Prostate gland (tissue), 2 donors: ENCODE results near the gene TMC2. TPM values are rescaled to one million over a fixed set of nuclear protein-coding genes. Genes with fewer than 3 reads are reported as not detected.

ENCODE experiments used
- DNase-seq: peaks from one replicate; pipeline ENCODE4 v3.0.0-alpha.2; 2019; ENCODE audit warnings: low spot score
- H3K27ac ChIP-seq, 2 donors: fragments of 200-600 bp; sonication (generic); 2 replicates each; pipeline ENCODE4 v1.5.1; 2017 to 2019
- H3K27me3 ChIP-seq: fragments of 200-600 bp; sonication (generic); replicated peaks from 2 replicates; pipeline ENCODE4 v1.5.1; 2019; ENCODE audit not compliant: insufficient read depth
- H3K36me3 ChIP-seq, 2 donors: fragments of 200-600 bp; sonication (generic); 1 replicate in 1 of 2; 2 replicates in 1 of 2; pipeline versions ENCODE4 v1.5.1 to v1.8.1; 2017 to 2019
- H3K4me1 ChIP-seq: fragments of 200-600 bp; sonication (generic); replicated peaks from 2 replicates; pipeline ENCODE4 v1.5.1; 2019
- H3K4me3 ChIP-seq, 2 donors: fragments of 200-600 bp; sonication (generic); 2 replicates each; pipeline ENCODE4 v1.5.1; 2017 to 2019
- H3K9me3 ChIP-seq: fragments of 200-600 bp; sonication (generic); 2 replicates; pipeline ENCODE4 v1.5.1; 2017
- CTCF ChIP-seq, 4 experiments: fragments of 200-600 bp in 2 of 4; fragments of 450-650 bp in 2 of 4; sonication (generic) in 2 of 4; IDR thresholded peaks; 1 replicate in 3 of 4; 2 replicates in 1 of 4; pipeline ENCODE4 v1.5.1; 2016 to 2019; ENCODE audit warnings: antibody characterized with exemption in 4 of 4, mild to moderate bottlenecking in 2 of 4, moderate library complexity in 2 of 4
- POLR2A ChIP-seq: fragments of 450-650 bp; IDR thresholded peaks from one replicate; pipeline ENCODE4 v1.6.1; 2016; ENCODE audit warnings: antibody characterized with exemption, mild to moderate bottlenecking
- POLR2AphosphoS5 ChIP-seq: sonication (generic); formaldehyde crosslinking; IDR thresholded peaks from one replicate; pipeline ENCODE4 v1.6.1; 2017; ENCODE audit warnings: antibody characterized with exemption
- WGBS: methylation state at CpG from one replicate; pipeline ENCODE4 v1.1.5; 2018; 5-methylcytosine and 5-hydroxymethylcytosine counted together
- intact Hi-C: fragments of 100-400 bp; cut with DNase I; formaldehyde crosslinking; loops from one replicate; pipeline ENCODE4 v1.14.2; 2022
- total RNA-seq, 2 donors: library from RNA; depleted of rRNA; stranded (reverse); fragments of >200 nt; gene quantifications; one replicate each; pipeline ENCODE4 v1.1.0, GENCODE V29; 2016

TMC2 gene
- total RNA-seq, 2 donors from 2014 or later = 0.23 TPM; not detected in 1

- DNase-seq = no peak
- TF ChIP-seq POLR2AphosphoS5 (no peak), POLR2A (no peak), CTCF (IDR thresholded peaks at IDR 0.05) (no peak)
- H3K27ac ChIP-seq = no peak overlapping the region
- H3K4me1 ChIP-seq = no peaks in the 10 kb centered on the region
- intact Hi-C loops = no loop called here
- H3K4me3 ChIP-seq = no peak overlapping the region
- WGBS = 57% methylated on average over 9 of the region's 9 CpGs
- peaks cover 2% of the 10 kb centered on the region for H3K27me3 ChIP-seq
- no peaks in the 10 kb centered on the region for H3K36me3 ChIP-seq
- H3K9me3 ChIP-seq = no peaks in the 10 kb centered on the region
Measured at GRCh38 chr20:2616634-2617033, 80.3 kb downstream of the TMC2 start.

- no peak overlapping the region for H3K27ac ChIP-seq
- WGBS = 86% methylated on average over 16 of the region's 16 CpGs
- H3K4me1 ChIP-seq = no peaks in the 10 kb centered on the region
- H3K4me3 ChIP-seq = no peak overlapping the region
- peaks cover 2% of the 10 kb centered on the region for H3K27me3 ChIP-seq
- no peaks in the 10 kb centered on the region for H3K9me3 ChIP-seq
- intact Hi-C loops = no loop called here
- TF ChIP-seq POLR2A = no peak
- TF ChIP-seq POLR2AphosphoS5 = no peak
- no peak for TF ChIP-seq CTCF (IDR thresholded peaks at IDR 0.05)
- no peaks in the 10 kb centered on the region for H3K36me3 ChIP-seq
- DNase-seq = no peak
Measured at GRCh38 chr20:2617099-2617714, 80.8 kb downstream of the TMC2 start.

GRCh38 chr20:2618815-2619214, 82.4 kb downstream of the TMC2 start:
- Histone ChIP-seq H3K27me3 (peaks cover 2% of the 10 kb centered on the region), H3K4me1 (no peaks in the 10 kb centered on the region), H3K9me3 (no peaks in the 10 kb centered on the region), H3K4me3 (no peak overlapping the region), H3K36me3 (no peaks in the 10 kb centered on the region), H3K27ac (no peak overlapping the region)
- intact Hi-C loops = no loop called here
- TF ChIP-seq CTCF (IDR thresholded peaks at IDR 0.05) (no peak), POLR2AphosphoS5 (no peak), POLR2A (no peak)
- 65% methylated on average over 6 of the region's 6 CpGs for WGBS
- no peak for DNase-seq

GRCh38 chr20:2619337-2619736, 83.0 kb downstream of the TMC2 start:
- Histone ChIP-seq H3K9me3 (no peaks in the 10 kb centered on the region), H3K4me3 (no peak overlapping the region), H3K27me3 (peaks cover 2% of the 10 kb centered on the region), H3K36me3 (no peaks in the 10 kb centered on the region), H3K27ac (no peak overlapping the region), H3K4me1 (no peaks in the 10 kb centered on the region)
- 73% methylated on average over 2 of the region's 2 CpGs for WGBS
- intact Hi-C loops = no loop called here
- TF ChIP-seq POLR2AphosphoS5 = no peak
- no peak for TF ChIP-seq POLR2A
- no peak for TF ChIP-seq CTCF (IDR thresholded peaks at IDR 0.05)
- DNase-seq = no peak

- Histone ChIP-seq H3K27ac (no peak overlapping the region), H3K9me3 (no peaks in the 10 kb centered on the region), H3K4me3 (no peak overlapping the region), H3K27me3 (peaks cover 2% of the 10 kb centered on the region), H3K4me1 (no peaks in the 10 kb centered on the region), H3K36me3 (no peaks in the 10 kb centered on the region)
- TF ChIP-seq POLR2A (no peak), CTCF (IDR thresholded peaks at IDR 0.05) (no peak), POLR2AphosphoS5 (no peak)
- 95% methylated on average over 3 of the region's 3 CpGs for WGBS
- intact Hi-C loops = no loop called here
- no peak for DNase-seq
Measured at GRCh38 chr20:2619961-2620595, 83.7 kb downstream of the TMC2 start.
